Small intestine (tissue), 7 donors: ENCODE measurements around the gene POLD4. TPM values are rescaled to one million over a fixed set of nuclear protein-coding genes. Genes with fewer than 3 reads are reported as not detected.

Source experiments
- DNase-seq, 2 donors: peaks; one replicate each; pipeline versions ENCODE4 v3.0.0 to v3.0.0-alpha.2; 2013
- FAIRE-seq: peaks from 2 replicates; lab custom pipeline; 2012; peaks lifted over from hg19 to GRCh38; lab: Jason Lieb, UNC
- H3K27ac ChIP-seq, 3 donors: one replicate each; pipeline ENCODE4 v1.5.1; 2013; ENCODE audit warnings: low read length in 2 of 3, mild to moderate bottlenecking in 2 of 3, control low read depth in 1 of 3, inconsistent platforms in 1 of 3, low read depth in 1 of 3, moderate library complexity in 1 of 3
- H3K27me3 ChIP-seq, 3 donors: one replicate each; pipeline ENCODE4 v1.6.1; 2013; ENCODE audit warnings: low read length in 3 of 3, inconsistent platforms in 1 of 3; ENCODE audit not compliant: control insufficient read depth in 3 of 3, insufficient read depth in 3 of 3
- H3K36me3 ChIP-seq, 3 donors: one replicate each; pipeline ENCODE4 v1.6.1; 2013; ENCODE audit warnings: low read length in 3 of 3, inconsistent platforms in 1 of 3, low read depth in 1 of 3, mild to moderate bottlenecking in 1 of 3, moderate library complexity in 1 of 3; ENCODE audit not compliant: control insufficient read depth in 3 of 3, insufficient read depth in 2 of 3
- H3K4me1 ChIP-seq, 3 donors: one replicate each; pipeline ENCODE4 v1.6.1; 2013; ENCODE audit warnings: low read length in 2 of 3, inconsistent platforms in 1 of 3, low read depth in 1 of 3, mild to moderate bottlenecking in 1 of 3, moderate library complexity in 1 of 3; ENCODE audit not compliant: control insufficient read depth in 3 of 3, insufficient read depth in 2 of 3
- H3K4me3 ChIP-seq, 3 donors: one replicate each; pipeline ENCODE4 v1.5.1; 2013; ENCODE audit warnings: low read length in 3 of 3, control low read depth in 1 of 3, inconsistent platforms in 1 of 3, low read depth in 1 of 3, mild to moderate bottlenecking in 1 of 3, moderate library complexity in 1 of 3
- H3K9me3 ChIP-seq, 2 donors: one replicate each; pipeline ENCODE4 v1.6.1; 2013; ENCODE audit warnings: low read depth in 1 of 2, low read length in 1 of 2; ENCODE audit not compliant: control insufficient read depth in 2 of 2, insufficient read depth in 1 of 2
- WGBS, 3 donors: extraction: QIAGEN DNeasy Blood & Tissue Kit; methylation state at CpG; one replicate each; pipeline ENCODE4 v1.1.7; 2013; 5-methylcytosine and 5-hydroxymethylcytosine counted together
- polyA plus RNA-seq, 4 donors: library from polyadenylated mRNA; stranded (reverse) in 3 of 4; unstranded in 1 of 4; fragments of 200-250 nt in 3 of 4; fragments of 120-200 nt in 1 of 4; gene quantifications; one replicate each; pipeline versions ENCODE4 v1.2.1 to v1.2.3, GENCODE V29; 2013
- donor health status: healthy with polysubstance abuse.
- donor health status: control.
- donor health status: control.
- donor health status: Bipolar disorder and iron deficiency.
- donor health status: healthy.

The POLD4 gene
- polyA plus RNA-seq, 4 donors, result 137 to 492 (median 310) TPM

DNA sequence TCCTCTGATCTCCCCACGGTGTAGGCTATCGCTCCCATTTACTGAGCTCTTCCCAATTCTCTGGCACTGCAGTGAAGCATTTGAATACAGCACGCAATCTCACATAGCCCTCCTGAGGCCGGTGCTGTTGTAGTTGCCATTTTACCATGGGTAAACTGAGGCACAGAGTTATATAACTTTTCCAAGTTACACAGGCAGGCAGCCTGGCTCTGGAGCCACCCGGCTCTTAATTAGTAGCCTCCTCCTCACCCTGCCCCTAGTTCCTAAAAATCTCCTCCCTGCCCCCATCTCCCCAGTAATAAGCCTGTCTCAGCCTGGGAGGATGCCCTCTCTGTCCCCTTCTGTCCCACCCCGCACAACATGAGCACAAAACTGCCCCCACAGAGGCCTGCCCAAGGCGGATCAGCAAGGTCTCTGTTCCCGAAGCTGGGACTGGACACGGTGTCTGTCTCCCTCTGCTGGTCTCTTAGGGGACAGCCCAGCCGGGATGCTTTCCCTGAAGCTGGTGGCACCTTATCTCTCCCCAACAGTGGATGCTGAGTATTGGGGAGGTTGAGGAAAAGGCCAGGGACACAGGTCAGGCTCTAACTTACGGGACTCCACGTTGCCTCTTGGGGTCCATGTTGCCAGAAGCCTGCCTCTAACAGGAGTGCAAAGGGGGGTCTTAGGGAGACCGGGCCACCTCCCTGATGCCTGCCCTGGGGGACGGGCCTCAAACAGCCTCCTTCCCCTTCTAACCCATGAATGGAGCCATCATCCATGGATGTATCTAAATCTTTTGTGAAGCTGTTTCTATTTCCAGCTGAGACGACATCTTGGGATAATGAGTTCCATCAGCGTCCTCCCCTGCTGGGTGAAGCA is 29.2 kb upstream of the POLD4 start:
- H3K9me3 ChIP-seq, result no peaks in the 10 kb centered on the region
- peaks cover 0 to 19% (median 0%) of the 10 kb centered on the region in 3 donors for H3K4me1 ChIP-seq
- FAIRE-seq, result no peak
- peak; percentile 81 to 85 for DNase-seq
- no peak overlapping the region for H3K27ac ChIP-seq
- H3K4me3 ChIP-seq, result no peak overlapping the region
- no peaks in the 10 kb centered on the region for H3K36me3 ChIP-seq
- no peaks in the 10 kb centered on the region for H3K27me3 ChIP-seq
- 46 to 48% (median 46%) methylated on average over 16 of the region's 16 CpGs for WGBS, 3 donors

- DNase-seq (no peak), FAIRE-seq (no peak)
- peaks cover 0 to 2% (median 0%) of the 10 kb centered on the region in 3 donors for H3K27me3 ChIP-seq
- no peaks in the 10 kb centered on the region for H3K36me3 ChIP-seq
- no peak overlapping the region for H3K27ac ChIP-seq
- WGBS, 3 donors, result 74 to 81% (median 78%) methylated on average over 13 of the region's 13 CpGs
- H3K4me1 ChIP-seq, result peaks cover 0 to 19% (median 0%) of the 10 kb centered on the region in 3 donors
- no peak overlapping the region for H3K4me3 ChIP-seq
- no peaks in the 10 kb centered on the region for H3K9me3 ChIP-seq
These were observed 28.1 kb upstream of the POLD4 start for GRCh38 chr11:67381244-67381972.

- no peak for FAIRE-seq
- DNase-seq, result peak; percentile 34 to 80
- Histone ChIP-seq H3K4me3 (no peak overlapping the region), H3K4me1 (peaks cover 0 to 28% (median 5%) of the 10 kb centered on the region in 3 donors), H3K27ac (peak overlapping the region in 1 of 3 donors; percentile 47), H3K9me3 (no peaks in the 10 kb centered on the region), H3K36me3 (peaks cover 0 to 2% (median 0%) of the 10 kb centered on the region in 3 donors), H3K27me3 (peaks cover 0 to 9% (median 0%) of the 10 kb centered on the region in 3 donors)
- 55 to 70% (median 61%) methylated on average over 19 to 23 of the region's 23 CpGs for WGBS, 3 donors
These were observed 26.0 kb upstream of the POLD4 start for GRCh38 chr11:67379061-67380058.

GRCh38 chr11:67378544-67378943 is 25.2 kb upstream of the POLD4 start:
- Histone ChIP-seq H3K36me3 (peaks cover 0 to 2% (median 0%) of the 10 kb centered on the region in 3 donors), H3K4me3 (no peak overlapping the region), H3K9me3 (no peaks in the 10 kb centered on the region), H3K4me1 (peaks cover 3 to 36% (median 8%) of the 10 kb centered on the region in 3 donors), H3K27ac (no peak overlapping the region), H3K27me3 (peaks cover 0 to 9% (median 0%) of the 10 kb centered on the region in 3 donors)
- FAIRE-seq (no peak), DNase-seq (no peak)
- WGBS, 3 donors, result 94 to 98% (median 94%) methylated on average over 4 of the region's 4 CpGs

- WGBS, 3 donors, result 78 to 84% (median 81%) methylated on average over 6 of the region's 6 CpGs
- DNase-seq, result no peak
- peaks cover 0 to 9% (median 0%) of the 10 kb centered on the region in 3 donors for H3K27me3 ChIP-seq
- H3K9me3 ChIP-seq, result no peaks in the 10 kb centered on the region
- FAIRE-seq, result no peak
- H3K27ac ChIP-seq, result no peak overlapping the region
- H3K4me1 ChIP-seq, result peaks cover 3 to 35% (median 8%) of the 10 kb centered on the region in 3 donors
- H3K36me3 ChIP-seq, result peaks cover 0 to 2% (median 0%) of the 10 kb centered on the region in 3 donors
- no peak overlapping the region for H3K4me3 ChIP-seq
These were observed 23.8 kb upstream of the POLD4 start for GRCh38 chr11:67376873-67377808.

DNA sequence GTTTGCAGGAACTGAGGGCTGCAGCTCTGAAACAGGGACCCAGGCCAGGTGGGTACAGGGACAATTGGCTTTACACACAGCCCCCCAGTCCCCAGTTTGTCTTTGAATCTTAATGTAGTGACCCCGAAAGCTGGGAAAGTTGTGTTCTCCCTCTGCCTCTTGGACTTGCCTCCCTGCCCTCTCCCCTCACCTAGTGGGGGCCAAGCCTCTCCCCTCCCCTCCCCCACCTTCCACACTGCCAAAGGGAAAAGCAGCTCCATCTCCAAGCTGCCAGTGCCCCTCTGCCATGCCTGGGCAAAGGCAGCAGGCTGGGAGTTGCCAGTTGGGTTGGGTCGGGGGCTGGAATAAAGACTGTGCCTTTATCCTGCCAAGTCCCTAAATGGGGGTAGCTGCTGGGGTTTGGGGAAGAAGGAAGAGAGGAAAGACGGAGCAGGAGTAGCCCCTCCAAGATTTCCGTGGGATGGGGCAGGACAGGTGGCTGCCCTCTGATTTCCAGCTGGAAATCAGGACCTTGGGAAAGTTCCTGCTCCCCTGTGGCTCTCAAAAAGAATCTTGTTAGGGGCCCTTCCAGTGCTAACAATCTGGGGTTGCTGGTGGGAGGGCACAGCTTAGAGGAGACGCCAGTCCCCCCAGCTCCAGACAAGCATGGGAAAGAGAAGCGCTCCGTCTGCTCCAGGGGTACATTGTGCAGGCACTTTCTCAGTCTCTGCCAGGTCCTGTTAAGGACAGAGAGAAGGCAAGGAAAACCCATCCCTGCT is 22.9 kb upstream of the POLD4 start:
- H3K9me3 ChIP-seq, result no peaks in the 10 kb centered on the region
- DNase-seq (no peak), FAIRE-seq (no peak)
- H3K27me3 ChIP-seq, result peaks cover 0 to 9% (median 0%) of the 10 kb centered on the region in 3 donors
- 83 to 87% (median 85%) methylated on average over 7 of the region's 7 CpGs for WGBS, 3 donors
- H3K36me3 ChIP-seq, result peaks cover 0 to 2% (median 0%) of the 10 kb centered on the region in 3 donors
- no peak overlapping the region for H3K4me3 ChIP-seq
- peaks cover 3 to 44% (median 8%) of the 10 kb centered on the region in 3 donors for H3K4me1 ChIP-seq
- no peak overlapping the region for H3K27ac ChIP-seq
